ENCODE measurements around the gene SMARCA2.

SMARCA2 gene

DNA sequence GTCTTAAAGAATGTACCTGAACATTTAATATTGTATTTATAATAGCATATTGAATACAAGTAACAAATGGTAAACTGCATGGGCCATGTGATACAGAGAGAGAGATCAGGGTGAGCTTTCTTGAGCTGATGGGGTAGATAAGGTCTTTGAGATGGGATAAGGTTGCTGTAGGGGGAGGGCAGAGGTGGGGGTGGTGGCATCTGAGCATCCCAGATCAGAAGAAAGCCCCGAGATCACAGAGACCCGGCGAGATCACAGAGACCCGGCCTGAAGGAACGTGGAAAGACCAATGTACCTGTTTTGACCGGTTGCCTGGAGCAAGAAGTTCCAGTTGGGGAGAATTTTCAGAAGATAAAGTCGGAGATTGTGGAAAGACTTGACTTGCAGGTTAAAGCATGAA, 6.6 kb downstream of the SMARCA2 start:
- TF ChIP-seq, protein P1, sequence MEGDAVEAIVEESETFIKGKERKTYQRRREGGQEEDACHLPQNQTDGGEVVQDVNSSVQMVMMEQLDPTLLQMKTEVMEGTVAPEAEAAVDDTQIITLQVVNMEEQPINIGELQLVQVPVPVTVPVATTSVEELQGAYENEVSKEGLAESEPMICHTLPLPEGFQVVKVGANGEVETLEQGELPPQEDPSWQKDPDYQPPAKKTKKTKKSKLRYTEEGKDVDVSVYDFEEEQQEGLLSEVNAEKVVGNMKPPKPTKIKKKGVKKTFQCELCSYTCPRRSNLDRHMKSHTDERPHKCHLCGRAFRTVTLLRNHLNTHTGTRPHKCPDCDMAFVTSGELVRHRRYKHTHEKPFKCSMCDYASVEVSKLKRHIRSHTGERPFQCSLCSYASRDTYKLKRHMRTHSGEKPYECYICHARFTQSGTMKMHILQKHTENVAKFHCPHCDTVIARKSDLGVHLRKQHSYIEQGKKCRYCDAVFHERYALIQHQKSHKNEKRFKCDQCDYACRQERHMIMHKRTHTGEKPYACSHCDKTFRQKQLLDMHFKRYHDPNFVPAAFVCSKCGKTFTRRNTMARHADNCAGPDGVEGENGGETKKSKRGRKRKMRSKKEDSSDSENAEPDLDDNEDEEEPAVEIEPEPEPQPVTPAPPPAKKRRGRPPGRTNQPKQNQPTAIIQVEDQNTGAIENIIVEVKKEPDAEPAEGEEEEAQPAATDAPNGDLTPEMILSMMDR (IDR thresholded peaks at IDR 0.05; ENCODE audit: low read depth, low read length): no peak
- no peak overlapping the region for H3K4me3 ChIP-seq (ENCODE audit: low read depth, low read length)

DNA sequence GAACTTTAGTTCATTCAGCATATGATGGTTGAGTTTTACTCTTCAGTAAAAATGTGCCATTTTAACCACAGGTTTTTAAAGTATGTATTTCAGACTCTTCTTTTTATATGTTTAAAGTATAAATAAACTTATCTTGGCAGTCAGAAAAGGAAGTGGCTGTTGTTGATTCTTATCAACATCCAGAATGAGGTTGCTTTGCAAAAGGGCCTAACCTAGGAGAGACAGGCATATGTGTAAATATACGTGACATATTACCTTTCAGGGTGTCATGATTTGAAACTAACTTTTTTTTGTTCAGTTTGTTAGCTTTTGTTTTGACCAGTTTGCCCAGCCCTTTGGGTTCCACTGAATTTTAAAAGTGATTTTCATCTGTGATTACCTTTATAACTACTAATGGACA, 7.4 kb downstream of the SMARCA2 start:
- no peak overlapping the region for H3K4me3 ChIP-seq (ENCODE audit: low read depth, low read length)
- TF ChIP-seq, protein P1 (IDR thresholded peaks at IDR 0.05; ENCODE audit: low read depth, low read length): no peak

DNA sequence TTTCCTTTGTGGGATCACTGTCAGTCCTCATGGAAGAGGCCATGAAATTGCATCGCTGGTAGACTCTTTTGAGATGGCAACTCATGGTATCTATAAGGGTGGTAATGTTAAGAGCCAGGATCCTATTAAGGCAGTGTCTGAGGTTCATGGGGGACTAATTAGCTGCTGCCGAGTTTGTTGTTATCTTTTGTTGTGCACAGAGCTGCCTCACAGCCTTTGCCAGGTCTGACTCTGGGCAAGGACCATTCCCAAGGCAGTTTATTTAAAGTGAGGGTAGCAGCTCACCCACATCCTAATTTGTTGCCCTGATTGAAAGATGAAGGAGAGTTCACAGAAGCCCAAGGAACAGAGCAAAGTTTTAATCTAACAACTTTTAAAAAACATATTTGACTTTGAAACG, 7.9 kb downstream of the SMARCA2 start:
- TF ChIP-seq, protein P1 (IDR thresholded peaks at IDR 0.05; ENCODE audit: low read depth, low read length): no peak
- no peak overlapping the region for H3K4me3 ChIP-seq (ENCODE audit: low read depth, low read length)

DNA sequence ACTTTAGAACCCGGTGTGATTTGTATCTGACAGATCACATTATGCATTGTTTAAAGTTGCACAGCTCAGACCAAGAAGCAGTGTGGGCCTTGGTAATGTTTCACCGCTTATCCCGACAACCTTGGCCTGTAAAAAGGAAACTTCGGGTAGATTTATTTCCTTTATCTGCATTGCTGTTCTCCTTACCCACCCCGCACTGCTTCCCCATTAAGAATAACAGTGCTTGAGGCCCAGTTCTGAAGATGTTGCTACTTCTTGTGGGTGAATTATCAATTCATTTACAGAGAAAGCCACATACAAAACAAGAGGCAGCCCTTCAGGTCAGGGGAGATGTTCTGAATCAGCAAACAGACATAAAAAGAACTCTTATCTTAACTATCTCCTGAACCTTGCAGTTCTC, 8.4 kb downstream of the SMARCA2 start:
- no peak overlapping the region for H3K4me3 ChIP-seq (ENCODE audit: low read depth, low read length)
- TF ChIP-seq, protein P1 (IDR thresholded peaks at IDR 0.05; ENCODE audit: low read depth, low read length): no peak

DNA sequence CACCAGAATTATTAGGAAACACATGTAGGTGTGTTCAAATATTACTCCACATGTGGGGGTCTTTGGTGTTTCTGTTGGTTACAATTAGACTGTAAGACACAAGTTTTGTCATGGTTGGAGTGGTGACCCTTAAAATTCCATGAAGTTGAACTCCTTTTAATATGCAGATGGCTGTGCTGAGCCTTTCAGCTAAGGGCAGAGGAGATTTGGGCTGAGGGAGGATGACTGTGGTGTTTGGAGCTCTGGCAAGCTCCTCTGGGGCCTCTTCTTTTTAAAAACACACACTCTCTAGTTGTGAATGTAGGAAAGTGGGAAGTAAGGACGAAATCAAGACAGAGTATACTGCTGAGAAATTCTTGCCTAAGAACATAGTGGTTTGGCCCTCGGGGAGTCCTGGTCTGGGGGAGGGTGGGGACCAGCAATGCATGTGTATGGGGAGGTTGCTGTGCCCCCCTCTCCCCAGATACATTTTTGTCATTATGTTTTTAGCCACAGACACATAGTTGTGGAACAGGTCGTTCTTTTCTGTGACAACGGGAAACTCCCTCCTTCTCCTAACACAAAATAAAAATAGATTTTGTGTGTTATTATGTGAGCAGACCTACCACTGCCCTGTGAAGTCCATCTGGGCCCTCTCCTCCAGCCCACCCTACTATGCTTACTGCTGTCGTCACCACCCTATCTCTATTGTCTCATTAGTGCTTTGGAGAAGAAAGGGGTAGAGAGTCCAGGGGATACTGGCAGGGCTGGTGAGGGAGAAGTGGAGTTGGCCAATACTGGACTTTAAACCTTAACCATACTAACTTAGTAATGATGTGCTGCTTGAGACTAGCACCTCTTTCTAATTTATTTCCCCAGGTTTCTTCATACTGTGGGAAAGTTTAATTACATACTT, 10.0 kb downstream of the SMARCA2 start:
- TF ChIP-seq, protein P1 (IDR thresholded peaks at IDR 0.05; ENCODE audit: low read depth, low read length): no peak
- no peak overlapping the region for H3K4me3 ChIP-seq (ENCODE audit: low read depth, low read length)

DNA sequence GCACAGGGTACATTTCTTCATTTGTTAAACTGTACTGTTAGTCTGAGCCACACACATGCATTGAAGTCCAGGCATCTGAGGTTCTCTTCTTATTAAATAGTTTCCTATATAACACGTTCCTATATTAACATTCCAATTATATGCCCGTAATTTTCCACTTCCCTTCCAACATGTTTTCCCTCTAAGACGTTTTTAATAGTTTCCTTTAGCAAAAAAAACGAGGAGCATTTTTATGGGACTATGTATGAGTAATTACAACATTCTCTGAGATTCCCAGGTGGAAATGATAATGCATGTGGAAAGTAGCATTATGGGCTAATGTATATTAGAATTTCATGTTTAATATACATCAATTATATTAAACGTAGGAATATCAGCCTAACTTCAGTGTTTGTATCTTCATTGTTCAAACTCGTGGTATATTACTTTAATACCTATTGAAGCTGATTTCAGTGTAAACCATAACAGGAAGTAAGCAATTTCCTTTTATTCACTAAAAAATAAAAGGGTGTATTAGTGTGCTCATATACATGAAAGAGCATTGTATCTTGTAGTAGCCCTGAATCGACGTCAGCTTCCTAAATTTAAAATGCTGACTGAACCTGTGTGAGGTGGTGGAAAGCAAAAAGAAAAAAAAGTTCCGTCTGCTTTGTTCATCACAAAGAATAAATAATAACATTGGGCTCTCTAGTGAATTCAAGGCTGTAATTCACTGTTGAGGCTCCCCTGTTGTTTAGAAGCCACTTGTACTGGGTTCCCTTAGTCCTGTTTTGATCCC, 11.3 kb downstream of the SMARCA2 start:
- H3K4me3 ChIP-seq (ENCODE audit: low read depth, low read length): no peak overlapping the region
- TF ChIP-seq, protein P1 (IDR thresholded peaks at IDR 0.05; ENCODE audit: low read depth, low read length): no peak

All from WI38 (cell line).